ENCODE measurements around the gene NRARP. TPM values are rescaled to one million over a fixed set of nuclear protein-coding genes. Genes with fewer than 3 reads are reported as not detected.
A peak's percentile ranks its signal among the peaks of the same experiment; 100 is the strongest.

The NRARP gene
- total RNA-seq, 1 donor from 2014 or later: 5.1 TPM

- H3K4me1 ChIP-seq: peaks cover 75% of the 10 kb centered on the region
- DNase-seq: no peak
- H3K27ac ChIP-seq (replicated peaks): peak overlapping the region; percentile 99
- peak overlapping the region; percentile 73 for H3K4me3 ChIP-seq
- H3K9me3 ChIP-seq (replicated peaks): no peaks in the 10 kb centered on the region
- TF ChIP-seq CTCF (IDR thresholded peaks at IDR 0.05; ENCODE audit: borderline replicate concordance): no peak
- intact Hi-C loops (cut with micrococcal nuclease): no loop called here
- H3K36me3 ChIP-seq: peaks cover 30% of the 10 kb centered on the region
- peaks cover 7% of the 10 kb centered on the region for H3K27me3 ChIP-seq (ENCODE audit: low read depth)
Measured at GRCh38 chr9:137278721-137279711, 23.1 kb downstream of the NRARP start.

GRCh38 chr9:137278061-137278701 lies 23.9 kb downstream of the NRARP start:
- H3K27me3 ChIP-seq (ENCODE audit: low read depth): peaks cover 7% of the 10 kb centered on the region

GRCh38 chr9:137277329-137278041 lies 24.6 kb downstream of the NRARP start, which contains the start of gene TOR4A:
Gene TOR4A, plus strand, starts transcription at chr9:137277726. Its CDS starts 964 bp downstream, at chr9:137278690.
- H3K4me3 ChIP-seq: peak within 1 kb of the TSS; percentile 73
- peak; percentile 88 for DNase-seq
- TF ChIP-seq CTCF (IDR thresholded peaks at IDR 0.05; ENCODE audit: borderline replicate concordance): peak; percentile 24
- peak within 1 kb of the TSS; percentile 99 for H3K27ac ChIP-seq (replicated peaks)
- peaks cover 86% of the 10 kb centered on the region for H3K4me1 ChIP-seq
- H3K36me3 ChIP-seq: peaks cover 29% of the 10 kb centered on the region
- H3K27me3 ChIP-seq (ENCODE audit: low read depth): peaks cover 7% of the 10 kb centered on the region
- no peaks in the 10 kb centered on the region for H3K9me3 ChIP-seq (replicated peaks)
- intact Hi-C loops (cut with micrococcal nuclease): no loop called here

More at GRCh38 chr9:137278061-137278701, 23.9 kb downstream of the NRARP start:
- DNase-seq: no peak
- Histone ChIP-seq H3K9me3 (replicated peaks) (no peaks in the 10 kb centered on the region), H3K27ac (replicated peaks) (peak overlapping the region; percentile 99), H3K4me1 (peaks cover 81% of the 10 kb centered on the region), H3K4me3 (peak overlapping the region; percentile 73), H3K36me3 (peaks cover 28% of the 10 kb centered on the region)
- intact Hi-C loops (cut with micrococcal nuclease): no loop called here
- no peak for TF ChIP-seq CTCF (IDR thresholded peaks at IDR 0.05; ENCODE audit: borderline replicate concordance)

- Histone ChIP-seq H3K27me3 (ENCODE audit: low read depth) (peaks cover 7% of the 10 kb centered on the region), H3K4me3 (peak overlapping the region; percentile 73), H3K36me3 (peaks cover 36% of the 10 kb centered on the region), H3K9me3 (replicated peaks) (no peaks in the 10 kb centered on the region), H3K27ac (replicated peaks) (peak overlapping the region; percentile 99), H3K4me1 (peaks cover 94% of the 10 kb centered on the region)
- peak; percentile 89 for DNase-seq
- intact Hi-C loops (cut with micrococcal nuclease): no loop called here
- no peak for TF ChIP-seq CTCF (IDR thresholded peaks at IDR 0.05; ENCODE audit: borderline replicate concordance)
Measured at GRCh38 chr9:137276473-137277328, 25.4 kb downstream of the NRARP start.
